IPS-NIHi7 (cell line): Measurements from ENCODE around the gene RAB1B.

ENCODE experiments used
- DNase-seq: peaks from one replicate; pipeline ENCODE4 v3.0.0; 2012; ENCODE audit warnings: mixed read lengths; ENCODE audit errors: extremely low spot score

The RAB1B gene

DNA sequence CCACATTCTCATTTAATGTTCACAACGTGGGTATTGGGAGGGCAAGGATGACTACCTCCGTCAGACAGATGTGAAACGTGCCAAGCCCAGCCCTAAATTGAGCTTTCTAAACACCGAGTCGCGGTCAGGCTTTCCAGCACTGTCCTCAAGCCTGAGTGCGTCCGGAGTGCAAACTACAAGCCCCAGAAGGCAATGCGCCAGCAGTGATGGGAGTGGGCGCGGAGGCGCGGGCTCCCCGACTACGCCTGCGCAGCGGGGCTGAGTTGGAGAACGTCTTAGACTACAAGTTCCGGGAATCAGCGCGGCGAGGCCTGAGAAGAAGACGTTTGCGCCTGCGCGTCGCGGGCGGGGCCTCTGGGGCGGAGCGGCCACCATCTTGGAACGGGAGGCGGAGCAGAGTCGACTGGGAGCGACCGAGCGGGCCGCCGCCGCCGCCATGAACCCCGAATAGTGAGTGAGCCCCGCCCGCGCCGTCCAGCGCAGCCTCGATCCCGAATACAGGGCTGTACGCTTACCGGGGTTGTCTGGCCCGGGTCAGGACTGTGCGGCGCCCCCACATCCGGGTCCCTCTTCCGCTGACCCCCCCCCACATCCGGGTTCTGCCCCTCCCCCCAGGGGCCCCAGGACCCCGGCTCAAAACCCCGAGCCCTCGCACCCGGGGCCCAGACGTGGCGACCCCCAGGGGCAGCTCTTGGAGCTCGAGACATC is at the start of gene RAB1B:
RAB1B (plus strand) TSS at position 396 of the 708 bp plus-strand sequence; CDS start at position 437, 41 bp downstream.
- peak; percentile 96 for DNase-seq

DNA sequence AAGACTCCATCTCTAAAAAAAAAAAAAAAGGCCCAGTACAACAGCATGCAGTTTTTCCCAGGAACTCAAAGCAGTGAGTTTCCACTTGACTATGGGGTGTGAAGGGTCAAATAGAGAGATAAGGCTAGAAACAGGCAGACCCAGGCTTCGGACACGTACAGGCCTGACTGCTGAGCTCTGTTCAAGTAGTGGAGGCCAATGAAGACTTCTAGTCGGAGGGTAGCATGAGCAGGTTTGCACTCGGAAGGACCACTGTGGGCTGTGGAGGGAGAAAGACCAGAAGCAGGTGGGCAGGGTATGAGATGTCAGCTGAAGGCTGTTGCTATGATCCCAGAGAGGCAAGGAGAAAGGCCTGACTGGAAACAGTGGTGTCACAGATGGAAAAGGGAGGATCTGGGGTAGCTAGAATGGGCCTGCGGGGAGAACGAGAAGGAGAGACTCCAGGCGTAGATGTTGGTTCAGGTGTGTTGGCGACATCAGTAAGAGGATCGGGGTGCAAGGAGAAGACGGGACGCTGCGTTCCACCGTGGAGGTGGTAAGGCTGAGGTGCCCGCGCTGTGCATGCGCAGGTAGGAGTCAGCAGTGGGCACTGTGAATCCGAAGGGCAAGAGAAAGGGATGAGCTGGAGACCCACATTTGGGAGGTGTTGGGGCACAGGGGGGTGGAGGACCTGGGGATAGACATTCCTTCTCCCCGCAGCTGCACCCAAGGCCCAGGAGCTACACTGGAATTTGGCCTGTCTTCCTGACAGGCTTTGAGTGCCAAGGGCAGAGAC is 49.4 kb upstream of the RAB1B start:
- DNase-seq: no peak

DNA sequence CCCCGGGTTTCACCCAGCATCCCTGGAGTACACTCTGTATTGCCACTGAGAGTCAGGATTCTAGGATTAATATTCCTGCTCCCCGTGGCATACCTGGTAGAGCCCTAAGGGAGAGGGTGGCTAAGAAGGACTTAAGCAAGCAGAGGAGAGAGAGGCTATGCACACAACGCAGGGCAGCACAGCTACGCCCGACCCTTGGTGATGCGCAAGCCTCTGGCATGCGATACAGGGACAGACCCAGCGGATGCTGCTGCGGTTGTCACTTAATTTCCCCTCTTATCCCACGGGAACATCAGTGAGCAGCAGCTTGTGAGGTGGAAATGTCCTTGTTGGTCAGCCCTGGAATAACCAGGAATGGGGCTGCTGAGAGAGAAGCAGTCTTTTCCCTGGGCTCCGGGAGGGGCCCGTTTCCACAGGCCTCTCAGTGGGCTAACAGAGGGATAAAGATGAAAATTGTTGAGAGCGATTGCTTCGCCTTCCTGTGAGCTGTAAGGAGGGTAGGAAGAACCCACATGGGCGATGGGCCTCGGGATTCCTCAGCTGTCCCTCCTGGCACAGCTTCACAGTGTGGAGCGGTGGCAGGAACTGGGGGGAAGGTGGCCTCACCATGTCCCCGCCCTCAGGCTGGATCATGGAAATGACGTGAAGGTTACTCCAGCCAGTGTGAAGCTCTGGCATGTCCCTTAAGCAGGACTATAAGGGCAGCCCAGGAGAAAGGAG is 48.4 kb upstream of the RAB1B start:
- no peak for DNase-seq

DNA sequence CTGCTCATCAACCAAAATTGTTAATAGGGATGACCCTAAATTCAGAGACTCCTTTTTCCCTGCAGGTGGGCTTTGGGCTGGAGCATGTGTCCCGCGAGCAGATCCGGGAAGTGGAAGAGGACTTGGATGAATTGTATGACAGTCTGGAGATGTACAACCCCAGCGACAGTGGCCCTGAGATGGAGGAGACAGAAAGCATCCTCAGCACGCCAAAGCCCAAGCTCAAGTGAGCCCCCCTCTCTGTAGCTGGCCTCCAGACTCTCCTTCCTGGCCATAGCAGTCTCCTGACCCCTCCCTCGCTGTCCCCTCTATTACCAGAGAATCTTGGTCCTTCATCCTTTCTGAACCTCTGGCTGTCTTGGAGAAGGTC is 47.9 kb upstream of the RAB1B start:
- DNase-seq: no peak

DNA sequence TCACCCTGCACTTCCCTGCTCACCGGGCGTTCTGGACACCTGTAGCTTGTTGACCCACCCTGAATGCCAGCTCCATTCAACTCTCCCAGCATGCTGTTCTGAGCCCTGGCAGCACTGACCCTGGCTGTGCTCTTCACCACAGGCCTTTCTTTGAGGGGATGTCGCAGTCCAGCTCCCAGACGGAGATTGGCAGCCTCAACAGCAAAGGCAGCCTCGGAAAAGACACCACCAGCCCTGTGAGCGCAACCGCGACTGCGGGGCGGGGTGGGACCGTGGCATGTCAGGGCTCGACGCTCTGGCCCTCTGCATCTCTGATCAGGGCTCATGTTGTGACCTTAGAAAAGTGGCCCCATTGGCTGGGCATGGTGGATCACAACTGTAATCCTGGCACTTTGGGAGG is 47.4 kb upstream of the RAB1B start:
- no peak for DNase-seq

DNA sequence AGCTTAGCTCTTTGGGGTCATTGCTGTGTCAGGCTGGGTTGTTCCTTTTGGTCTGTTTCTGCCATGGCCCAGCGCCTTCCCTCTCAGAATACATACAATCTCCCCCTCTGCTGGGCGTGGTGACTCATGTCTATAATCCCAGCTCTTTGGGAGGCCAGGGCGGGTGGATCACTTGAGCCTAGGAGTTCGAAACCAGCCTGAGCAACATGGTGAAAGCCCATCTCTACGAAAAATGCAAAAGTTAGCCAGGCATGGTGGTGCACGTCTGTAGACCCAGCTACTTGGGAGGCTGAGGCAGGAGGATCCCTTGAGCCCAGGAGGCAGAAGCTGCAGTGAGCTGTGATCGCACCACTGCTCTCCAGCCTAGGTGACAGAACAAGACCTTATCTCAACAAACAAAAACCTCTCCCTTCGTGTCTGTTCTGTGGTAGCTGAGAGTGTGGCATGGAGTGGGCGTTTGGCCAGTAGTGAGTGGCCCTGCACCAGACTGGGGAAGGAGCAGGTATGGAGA is 46.7 kb upstream of the RAB1B start:
- DNase-seq: no peak

DNA sequence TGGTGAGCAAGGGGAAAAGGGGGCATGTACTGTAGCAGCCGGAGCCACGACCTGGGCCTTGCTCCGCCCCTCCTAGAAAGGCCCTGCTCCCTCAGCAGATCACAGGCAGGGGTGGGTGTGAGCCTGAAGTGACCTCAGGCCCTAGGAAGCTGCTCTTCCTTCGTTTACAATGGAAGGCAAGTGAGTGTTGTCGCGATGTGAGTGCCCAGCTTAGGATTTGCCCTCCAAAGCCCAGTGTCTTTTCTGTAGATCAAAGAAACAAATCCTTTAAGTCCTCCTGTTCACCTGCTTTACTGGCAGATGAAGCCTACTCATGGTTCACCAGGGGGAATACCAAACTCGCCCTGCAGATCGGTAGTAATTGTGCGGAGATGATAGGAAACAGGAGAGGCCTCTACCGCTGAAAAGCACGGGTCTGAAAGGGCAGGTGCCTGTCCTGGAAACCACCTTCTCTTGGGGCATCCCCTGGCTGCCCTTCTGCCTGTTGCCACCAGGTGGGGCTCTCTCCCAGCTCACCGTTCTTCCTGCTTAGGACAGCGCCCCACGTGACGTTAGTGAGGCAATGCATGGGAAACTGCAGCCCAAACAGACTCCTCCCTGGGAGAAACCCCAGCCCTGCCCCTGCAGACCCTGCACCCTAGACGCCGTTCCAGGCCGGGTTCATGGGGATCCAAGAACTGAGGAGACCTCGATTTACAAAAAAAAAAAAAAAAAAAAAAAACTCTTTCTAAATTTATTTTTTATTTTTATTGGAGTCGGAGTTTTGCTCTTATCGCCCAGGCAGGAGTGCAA is 45.9 kb upstream of the RAB1B start:
- peak; percentile 97 for DNase-seq

DNA sequence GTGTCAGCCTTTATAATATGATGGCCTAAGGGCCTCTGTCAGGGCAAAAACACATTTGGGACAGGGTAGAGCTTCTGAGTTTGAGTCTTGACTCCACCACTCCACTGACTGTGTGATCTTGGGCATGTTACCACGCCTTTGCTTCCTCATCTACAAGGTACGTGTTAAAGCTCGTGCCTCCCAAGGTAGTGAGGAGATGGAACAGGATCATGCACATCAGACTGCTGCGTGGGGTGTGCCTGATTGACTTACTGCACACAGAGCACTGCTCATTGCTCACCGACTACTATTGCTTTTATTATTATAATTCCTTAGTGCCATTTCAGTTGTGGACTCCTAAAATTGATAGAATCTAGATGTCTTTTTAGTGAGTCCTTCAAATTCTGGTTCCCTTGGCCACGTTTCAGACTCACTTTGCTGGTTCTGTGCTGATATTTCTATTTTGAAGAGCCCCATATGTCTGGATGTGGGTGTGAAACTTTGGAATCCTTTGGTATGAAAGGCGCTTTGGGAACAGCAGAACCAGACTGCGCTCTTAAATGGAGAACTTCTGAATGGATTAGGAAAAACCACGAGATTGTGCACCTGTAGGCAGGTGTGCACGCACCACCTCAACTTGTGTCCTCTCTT is 44.1 kb upstream of the RAB1B start:
- DNase-seq: no peak

DNA sequence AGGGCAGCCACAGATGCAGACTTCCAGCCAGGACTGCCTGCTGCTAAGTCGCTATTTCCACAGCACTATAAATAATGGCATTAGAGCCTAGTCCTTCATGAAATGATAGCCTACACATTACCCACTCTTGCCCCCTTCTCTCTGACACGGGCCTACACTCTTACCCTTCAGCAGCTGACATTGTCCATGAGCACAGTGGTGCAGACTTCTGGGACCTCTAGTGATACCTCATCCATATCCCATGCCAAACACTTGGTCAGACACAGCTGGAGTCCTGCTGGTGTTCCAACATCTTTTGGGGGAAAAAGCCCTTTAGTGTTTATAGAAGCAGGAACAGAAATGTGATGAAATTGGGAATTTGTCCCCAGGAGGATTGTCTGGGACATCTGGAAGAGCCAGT is 43.4 kb upstream of the RAB1B start:
- no peak for DNase-seq

DNA sequence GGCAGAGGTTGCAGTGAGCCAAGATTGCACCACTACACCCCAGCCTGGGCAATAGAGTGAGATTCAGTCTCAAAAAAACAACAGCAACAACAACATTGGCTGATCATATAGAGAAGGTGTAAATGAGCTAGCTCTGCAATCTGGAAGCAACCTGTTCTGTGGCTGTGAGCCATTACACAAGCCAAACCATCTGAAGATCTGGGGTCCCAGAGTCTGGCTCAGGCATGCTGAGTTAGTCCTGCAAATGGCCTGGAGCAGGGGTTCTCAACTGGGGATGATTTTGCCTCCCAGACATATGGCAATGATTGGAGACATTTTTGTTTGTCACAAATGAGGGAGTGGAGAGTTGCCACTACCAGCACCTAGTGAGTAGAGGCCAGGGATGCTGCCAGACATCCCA is 42.3 kb upstream of the RAB1B start:
- no peak for DNase-seq

DNA sequence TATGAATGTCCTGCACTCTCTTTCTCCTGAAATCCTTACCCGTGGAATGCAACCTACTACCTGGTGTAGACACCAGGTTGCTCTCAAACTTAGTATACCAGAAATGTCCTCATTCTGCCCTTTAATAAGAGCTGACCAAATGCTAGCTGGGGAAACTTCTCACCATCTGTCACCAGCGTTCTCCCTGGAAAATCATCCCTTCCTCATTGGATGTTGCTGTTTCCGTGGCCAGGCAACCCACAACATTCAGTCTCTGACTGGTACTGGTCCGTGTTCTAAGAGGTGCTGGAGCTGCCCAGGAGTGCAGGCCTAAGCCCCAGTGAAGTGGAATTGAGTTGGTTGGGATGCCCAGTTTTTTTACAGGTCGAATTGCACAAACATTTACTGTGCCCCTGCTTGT is 40.7 kb upstream of the RAB1B start:
- no peak for DNase-seq

DNA sequence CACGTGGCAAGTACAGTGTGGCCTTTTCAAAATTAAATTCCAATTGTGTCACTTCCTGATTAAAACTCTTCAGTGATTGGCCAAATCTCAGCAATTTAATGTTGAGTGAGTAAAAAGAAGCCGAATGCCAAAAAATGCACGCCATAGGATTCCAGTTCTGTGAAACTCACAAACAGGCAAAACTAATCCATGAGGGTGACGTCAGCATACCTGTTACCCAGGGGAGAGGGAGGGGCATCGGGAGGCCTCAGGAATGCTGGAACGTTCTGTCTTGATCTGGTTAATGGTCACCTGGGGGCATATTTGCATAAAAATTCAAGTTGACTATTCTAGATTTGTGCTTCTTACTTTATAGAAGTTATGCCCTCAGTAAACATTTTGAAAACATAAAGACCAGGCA is 39.9 kb upstream of the RAB1B start:
- peak; percentile 63 for DNase-seq

DNA sequence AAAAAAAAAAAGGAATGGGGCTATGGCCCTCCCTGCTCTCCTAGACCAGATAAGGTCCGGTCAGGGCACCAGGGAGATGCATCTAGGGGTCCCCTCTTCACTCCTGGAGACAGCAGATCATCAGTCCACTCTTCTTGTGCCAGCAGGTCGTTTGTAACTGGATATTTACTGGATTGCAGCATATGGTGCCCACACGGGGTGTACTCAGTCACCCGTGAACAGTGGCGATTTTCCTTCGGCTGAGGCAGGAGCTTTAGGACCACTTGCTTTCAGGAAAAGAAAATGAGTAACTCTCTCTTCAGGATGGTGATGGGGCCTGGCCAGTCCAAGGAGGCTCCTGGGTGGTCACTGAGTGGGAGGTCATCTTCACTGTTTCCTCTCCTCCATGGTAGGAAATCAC is 38.3 kb upstream of the RAB1B start:
- no peak for DNase-seq

DNA sequence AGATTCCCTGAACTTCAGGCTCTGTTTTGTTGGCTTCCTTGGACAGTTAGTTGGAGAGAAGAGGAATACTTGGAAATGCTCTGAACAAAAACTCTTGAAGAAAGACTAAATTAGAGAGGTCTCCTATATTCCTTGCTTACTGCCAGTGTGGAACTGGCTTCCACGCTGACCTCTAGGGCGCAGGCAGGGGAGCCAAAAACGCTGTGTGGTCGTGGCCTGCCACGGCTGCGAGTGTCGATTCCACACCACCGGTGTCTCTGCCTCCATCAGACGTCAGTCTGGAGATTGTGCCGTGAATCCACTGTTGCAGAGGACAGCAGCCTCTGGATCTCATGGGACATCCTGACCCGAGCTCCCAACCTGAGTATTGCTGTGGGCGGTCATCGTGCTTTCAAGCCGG is 37.5 kb upstream of the RAB1B start:
- no peak for DNase-seq

DNA sequence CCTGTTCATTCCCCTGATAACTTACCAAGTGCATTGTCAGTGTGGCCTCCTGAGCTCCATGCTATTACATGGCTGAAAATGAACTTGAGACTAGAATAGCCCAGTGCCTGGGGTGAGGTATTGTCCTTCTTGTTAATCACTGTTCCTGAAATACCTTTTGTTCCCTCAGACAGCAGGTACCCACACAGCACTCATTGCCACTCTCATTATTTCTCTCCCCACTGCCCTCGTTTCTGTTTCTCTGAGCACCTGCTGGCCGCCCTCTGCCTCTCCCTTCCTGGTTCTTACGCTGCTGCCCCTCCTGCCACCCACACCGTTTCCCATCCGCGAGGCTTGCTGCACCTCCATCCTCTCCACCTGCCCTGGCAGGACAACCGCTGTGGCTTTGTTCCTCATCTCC is 36.9 kb upstream of the RAB1B start:
- DNase-seq: no peak

DNA sequence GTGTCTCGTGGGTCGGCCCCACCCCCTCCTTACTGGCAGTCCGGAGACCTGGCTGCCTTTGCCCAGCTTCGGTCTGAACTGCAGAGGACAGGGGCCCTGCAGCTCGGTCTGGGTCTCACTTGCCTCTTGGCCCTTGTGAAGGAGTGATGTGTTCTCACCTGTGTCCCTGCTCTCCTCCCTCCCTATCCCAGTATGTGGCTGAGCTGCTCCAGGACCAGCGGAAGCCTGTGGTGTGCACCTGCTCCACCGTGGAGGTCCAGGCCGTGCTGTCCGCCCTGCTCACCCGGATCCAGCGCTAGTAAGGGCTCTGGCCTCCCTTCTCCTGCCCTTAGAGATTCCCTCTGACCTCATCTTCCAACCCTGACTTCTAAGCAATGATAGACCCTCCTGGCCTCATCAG is 35.7 kb upstream of the RAB1B start:
- no peak for DNase-seq

DNA sequence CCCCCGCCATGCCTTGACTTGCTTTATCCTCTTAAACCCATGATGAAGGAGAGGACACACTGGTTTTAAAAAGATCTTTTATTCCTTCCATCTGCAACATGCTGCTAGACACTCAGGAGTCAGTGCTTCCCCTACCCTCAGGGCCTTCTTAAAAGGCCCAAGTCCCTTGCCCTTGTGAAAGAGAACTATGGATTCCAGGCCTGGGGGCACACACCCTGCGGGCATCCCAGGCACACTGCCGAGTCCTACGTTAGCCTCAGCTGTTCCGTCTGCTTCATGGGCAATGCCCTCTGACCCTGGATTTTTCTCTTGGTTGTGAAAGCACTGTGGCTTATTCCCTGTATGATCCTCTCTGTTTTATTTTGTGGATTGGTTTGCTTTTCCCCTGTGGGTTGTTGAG is 35.1 kb upstream of the RAB1B start:
- no peak for DNase-seq

DNA sequence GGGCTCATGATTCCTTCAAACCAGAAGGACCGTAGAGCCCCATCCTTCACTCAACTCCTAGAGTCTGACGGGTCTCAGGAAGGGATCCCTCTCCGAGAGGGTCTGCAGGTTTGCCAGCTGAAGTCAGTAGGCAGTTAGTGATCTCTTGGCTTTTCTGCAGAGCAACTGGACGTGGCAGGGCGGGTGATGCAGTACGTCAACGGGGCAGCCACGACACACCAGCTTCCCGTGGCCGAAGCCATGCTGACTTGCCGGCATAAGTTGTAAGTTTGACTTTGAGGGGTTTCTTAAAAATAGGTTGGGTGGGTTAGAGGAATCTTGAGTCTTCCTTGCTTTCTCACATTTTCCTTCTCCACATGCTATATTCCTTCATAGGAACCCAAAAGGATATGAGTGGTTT is 33.3 kb upstream of the RAB1B start:
- no peak for DNase-seq

DNA sequence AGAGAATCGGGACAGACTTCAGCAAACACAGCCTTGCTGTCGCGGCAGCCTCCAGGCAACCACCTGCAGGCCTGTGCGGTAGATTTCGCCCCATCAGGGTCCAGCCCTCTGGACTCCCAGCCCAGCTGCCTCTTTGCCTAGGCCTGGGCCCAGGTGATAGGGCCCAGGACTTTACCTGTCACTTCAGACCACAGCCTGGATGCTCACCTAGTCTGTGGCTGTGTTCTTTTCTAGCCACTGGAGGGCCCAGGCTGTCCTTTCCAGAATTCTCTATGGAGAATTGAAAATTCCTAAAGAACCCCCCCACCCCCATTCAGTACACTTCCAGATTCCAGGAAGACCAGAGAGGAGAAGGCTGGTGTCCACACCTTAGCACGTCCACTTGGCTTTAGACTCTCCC is 30.6 kb upstream of the RAB1B start:
- no peak for DNase-seq

DNA sequence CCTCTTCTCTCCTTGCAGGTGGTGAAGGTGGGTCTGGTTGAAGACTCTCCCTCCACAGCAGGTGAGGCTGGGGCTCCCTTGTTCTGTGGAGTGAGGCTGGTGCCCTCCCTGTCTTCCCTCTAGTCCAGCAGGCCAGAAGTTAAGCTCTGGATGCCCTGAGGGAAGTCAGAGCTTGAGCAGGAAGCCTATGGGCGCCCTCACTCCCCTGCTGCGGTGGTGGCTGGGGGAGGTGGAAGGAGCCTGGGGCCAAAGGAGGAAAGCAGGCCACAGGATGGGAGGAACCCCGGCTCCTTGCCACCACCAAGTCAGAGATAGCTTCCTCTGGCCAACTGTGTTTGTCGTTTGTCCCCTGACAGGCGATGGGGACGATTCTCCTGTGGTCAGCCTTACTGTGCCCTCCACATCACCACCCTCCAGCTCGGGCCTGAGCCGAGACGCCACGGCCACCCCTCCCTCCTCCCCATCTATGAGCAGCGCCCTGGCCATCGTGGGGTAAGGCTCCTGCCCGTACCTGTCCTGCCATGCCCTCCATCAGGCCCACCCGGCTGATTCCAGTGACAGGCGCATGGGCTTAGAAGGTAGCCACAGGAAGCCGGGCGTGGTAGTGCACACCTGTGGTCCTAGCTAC is 29.5 kb upstream of the RAB1B start:
- DNase-seq: no peak

DNA sequence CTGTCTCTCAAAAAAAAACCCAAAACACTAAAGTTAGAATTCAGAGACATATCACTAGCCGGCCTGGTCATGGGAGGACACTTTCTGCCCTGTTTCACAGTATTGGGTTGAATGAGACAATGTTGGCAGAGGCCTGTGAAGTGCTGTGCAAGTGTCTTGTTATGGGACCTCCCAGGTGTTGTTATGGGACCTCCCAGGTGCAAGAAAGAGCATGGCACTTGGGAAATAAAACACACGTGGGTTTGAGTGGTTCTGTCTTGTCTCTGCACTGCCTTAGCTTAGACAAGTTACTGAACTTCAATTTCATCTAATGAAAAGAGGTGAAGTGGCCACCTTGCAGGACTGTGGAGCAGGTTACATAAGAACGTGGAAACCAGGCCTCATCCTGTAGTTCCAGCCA is 28.9 kb upstream of the RAB1B start:
- no peak for DNase-seq
